GM18867 (cell line): ENCODE measurements around the gene LPXN.

Experiments used
- ATAC-seq: cut with Tn5 transposase; IDR thresholded peaks from one replicate; pipeline ENCODE4 v1.9.1; 2021; ENCODE audit warnings: mild to moderate bottlenecking, moderate library complexity; ENCODE audit not compliant: unreplicated experiment

Gene LPXN

GRCh38 chr11:58525037-58525614, 50.5 kb downstream of the LPXN start:
- ATAC-seq: peak; percentile 89

DNA sequence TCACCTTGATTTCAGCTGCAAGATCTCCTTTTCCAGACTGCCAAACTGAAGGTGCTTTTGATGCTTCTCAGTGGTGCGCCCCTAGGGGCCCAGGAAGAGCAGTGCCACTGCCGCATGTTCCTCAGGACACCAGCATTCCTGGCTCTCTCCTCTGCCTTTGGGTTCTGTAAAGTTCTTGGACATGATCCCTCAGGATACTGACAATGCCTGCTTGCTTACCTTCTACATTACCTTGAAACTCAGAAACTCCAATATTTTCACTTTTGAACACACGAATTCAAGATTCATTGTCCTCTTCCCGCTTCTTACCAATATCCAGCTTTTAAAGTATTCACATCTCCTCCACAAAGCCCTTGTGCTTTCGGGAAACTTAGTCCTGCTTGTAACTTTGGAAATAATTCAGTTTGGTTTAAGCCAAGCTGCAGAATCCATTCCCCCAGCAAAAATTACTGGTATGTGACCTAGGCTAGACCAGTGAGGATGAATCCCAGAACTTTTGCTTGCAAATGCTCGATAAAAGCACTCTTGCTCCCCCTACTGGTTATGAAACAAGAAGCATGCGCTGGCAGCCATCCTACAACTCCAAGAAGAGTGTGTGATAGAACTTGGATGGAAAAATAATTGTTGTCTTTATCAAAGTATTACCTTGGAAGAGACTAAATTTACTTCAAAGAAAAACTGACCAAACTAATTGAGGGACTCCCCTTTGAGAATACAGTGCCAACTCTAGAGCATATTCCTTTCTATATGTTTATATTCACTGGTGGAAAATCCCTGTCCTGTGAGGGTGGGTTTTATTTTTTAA, 51.2 kb downstream of the LPXN start:
- ATAC-seq: peak; percentile 30

DNA sequence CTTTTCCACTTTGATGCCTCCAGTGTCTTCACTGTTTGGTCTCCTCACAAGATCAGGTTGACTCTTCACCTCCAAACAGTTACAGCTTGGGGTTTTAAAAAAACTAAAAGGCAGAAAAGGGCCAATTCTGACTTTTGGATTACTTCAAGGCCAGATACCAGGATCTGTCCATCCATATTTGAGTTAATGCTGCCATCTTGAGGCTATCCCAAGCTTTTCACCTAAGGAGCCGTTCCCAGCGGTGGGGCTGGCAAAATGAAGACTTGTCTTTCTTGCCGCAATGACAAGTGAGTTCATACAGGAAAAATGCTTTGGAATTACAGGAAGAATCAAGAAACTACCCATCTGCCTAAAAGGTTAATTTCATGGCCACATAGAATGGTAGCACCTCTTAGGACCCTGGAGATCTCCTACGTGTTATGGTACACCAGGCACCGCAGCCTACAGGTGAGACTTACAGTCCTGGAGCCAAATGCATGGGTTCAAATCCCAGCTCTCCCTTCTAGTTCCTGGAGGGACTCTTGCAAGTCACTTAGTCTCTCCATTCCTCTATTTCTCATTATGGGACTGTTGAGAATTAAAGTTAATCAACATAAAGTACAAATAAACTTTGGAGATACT, 61.8 kb downstream of the LPXN start:
- ATAC-seq: no peak

GRCh38 chr11:58511636-58512035, 64.0 kb downstream of the LPXN start:
- no peak for ATAC-seq

- no peak for ATAC-seq
These were observed 65.9 kb downstream of the LPXN start for GRCh38 chr11:58509748-58510147.

DNA sequence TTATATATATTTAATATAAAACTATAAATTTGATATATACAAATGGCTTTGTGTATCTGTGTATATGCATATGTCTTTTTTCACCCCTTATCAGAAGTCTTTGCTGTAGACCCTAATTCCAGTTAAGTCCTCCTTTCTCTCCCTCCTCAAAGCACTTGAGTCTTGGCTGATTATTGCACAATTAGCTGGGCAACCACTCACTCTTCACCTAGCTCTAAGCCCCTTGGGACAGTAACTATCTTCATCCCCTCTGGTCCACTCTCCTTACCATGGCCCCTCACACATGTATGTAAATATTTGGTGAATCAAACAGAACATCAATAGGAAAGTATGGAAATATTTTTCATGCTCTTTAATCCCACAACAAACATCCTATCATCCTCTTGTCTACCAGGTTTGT, 66.8 kb downstream of the LPXN start:
- ATAC-seq: no peak

- ATAC-seq: no peak
These were observed 67.7 kb downstream of the LPXN start, which contains the start of gene OR5B21 for GRCh38 chr11:58508005-58508404. OR5B21 (minus strand) TSS chr11:58508105; CDS start chr11:58508105, 0 bp downstream.

DNA sequence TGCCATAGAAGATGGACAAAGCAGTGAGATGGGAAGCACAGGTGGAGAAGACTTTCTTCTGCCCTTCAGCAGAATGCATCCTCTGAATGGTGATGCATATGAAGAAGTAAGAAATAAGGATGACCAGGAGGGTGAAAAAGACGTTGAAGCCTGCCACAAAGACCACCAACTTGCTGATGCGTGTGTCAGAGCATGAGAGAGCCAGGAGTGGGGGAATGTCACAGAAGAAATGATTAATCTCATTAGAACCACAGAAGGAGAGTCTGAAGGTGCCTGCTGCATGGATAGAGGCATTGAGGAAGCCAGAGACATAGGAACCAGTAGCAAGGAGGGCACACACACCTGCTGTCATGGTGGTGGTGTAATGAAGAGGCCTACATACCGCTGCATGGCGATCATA, 68.3 kb downstream of the LPXN start:
- ATAC-seq: no peak

- ATAC-seq: no peak
These were observed 68.7 kb downstream of the LPXN start for GRCh38 chr11:58506935-58507334.

DNA sequence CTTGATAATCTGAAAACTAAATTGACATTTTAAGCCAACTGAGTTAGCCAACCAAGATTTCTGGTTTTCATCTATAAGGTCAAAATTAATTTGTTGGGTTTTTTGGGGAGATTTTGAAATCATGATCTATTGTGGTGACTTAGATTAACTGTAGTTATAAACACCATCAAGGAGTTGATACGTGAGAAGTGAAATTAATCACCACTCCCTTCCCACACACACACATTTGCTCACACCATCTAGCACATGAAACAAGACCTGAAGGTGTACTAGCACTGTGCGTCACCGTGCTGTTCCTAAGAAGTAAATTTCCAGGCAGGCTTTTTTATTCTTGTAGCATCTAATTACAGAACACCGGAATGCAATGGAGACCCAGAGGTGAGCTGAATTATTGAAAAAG, 69.8 kb downstream of the LPXN start:
- ATAC-seq: no peak

DNA sequence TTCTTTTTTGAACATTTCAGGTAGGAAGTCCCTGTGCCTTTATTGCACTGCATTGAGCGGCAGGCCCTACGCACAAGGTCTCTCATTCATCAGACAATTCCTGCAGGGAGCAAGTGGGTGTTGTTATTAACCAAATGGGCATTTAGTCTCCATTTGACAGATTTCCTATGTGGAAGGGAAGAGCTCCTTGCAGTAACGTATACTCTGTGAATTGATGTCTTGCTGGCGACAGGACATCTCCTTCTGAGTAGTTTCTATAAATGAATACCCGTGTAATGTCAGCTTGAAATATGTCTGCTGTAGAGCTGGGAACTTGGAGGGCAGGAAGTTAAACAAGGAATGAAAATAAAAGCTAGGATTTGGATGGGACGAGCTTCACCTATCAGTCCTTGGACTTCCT, 71.4 kb downstream of the LPXN start:
- no peak for ATAC-seq

DNA sequence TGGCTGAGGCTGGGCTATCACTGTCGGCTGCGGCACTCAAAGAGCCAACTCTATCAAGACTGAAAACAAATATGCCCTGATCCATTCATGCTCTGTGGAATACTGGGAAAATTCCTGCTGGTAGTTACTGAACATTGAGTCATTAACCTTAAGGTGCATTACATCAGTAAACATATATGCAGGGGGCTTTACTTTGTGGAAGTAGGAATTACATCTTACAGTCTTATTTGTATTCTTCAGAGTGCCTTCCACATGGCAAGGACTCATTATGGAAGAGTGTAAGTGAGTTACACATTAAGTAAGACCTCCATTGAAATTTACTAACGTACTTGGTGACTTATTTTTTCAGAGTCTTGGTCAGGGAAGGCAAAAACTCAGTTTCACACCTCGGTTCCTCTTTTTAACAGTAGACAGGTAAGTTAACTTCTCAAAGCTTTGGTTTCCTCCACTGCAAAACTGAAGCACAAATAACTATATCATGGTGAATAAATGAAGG, 72.2 kb downstream of the LPXN start:
- ATAC-seq: peak; percentile 97

- ATAC-seq: no peak
These were observed 73.7 kb downstream of the LPXN start for GRCh38 chr11:58502004-58502403.

DNA sequence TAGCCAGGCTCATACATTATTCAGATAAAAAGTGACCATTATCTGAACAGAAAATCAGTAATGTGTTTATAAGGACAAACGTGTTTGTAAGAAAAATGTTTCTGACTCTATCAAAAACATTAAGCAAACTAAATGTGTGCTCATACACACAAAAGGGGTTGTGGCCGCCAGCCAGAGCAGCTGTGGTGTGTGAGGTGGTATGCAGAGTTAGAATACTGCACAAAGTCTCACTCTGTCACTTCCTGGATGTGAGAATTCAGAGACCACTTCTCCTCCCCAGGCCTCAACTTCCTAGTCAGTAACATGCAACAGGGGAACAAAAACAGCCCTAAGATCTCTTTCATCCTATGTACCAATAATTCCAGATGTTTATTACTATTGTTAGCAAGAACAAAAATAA, 77.2 kb downstream of the LPXN start:
- no peak for ATAC-seq

GRCh38 chr11:58497951-58498350, 77.7 kb downstream of the LPXN start:
- ATAC-seq: no peak

DNA sequence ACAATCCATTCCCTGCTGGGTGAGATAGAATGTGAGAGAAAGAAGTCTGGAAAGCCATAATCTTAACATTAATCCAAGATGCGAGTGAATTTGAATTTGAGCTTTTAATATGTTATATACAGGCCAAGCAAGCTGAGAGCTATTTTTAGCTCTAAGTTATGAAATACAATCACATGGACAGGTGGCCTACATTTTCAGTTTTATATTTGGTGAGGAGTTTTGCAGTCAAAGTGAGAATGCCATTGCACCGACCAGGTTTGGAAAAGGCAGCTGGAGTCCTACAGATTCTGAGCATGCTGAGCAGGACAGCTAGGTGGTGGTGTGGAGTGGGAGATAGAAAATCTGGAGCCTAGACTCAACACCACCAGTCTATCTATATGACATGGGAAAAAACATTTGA, 79.8 kb downstream of the LPXN start:
- ATAC-seq: peak; percentile 47

GRCh38 chr11:58494101-58494500, 81.6 kb downstream of the LPXN start:
- no peak for ATAC-seq

GRCh38 chr11:58493676-58494075, 82.0 kb downstream of the LPXN start:
- no peak for ATAC-seq

- no peak for ATAC-seq
These were observed 84.8 kb downstream of the LPXN start for GRCh38 chr11:58490827-58491226.

- ATAC-seq: no peak
These were observed 88.5 kb downstream of the LPXN start for GRCh38 chr11:58487170-58487569.

DNA sequence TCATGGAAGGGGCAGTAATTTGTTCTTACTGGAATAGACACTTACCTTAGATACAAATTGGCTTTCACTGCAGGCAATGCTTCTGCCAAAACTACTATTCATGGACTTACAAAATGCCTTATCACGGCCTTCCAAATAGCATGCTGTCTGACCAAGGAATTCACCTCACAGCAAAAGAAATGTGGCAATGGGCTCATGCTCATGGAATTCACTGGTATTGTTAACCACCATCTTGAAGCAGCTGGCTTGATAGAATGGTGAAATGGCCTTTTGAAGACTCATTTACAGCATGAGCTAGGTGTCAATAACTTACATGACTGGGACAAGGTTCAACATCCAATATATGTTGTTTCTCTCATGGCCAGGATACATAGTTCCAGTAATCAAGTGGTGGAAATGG, 89.7 kb downstream of the LPXN start:
- ATAC-seq: no peak
